Breast epithelium (tissue), 3 donors: ENCODE measurements around the gene CBARP.

ENCODE experiments used
- POLR2A ChIP-seq: fragments of 450-650 bp; IDR thresholded peaks from one replicate; pipeline ENCODE4 v1.6.1; 2016; ENCODE audit warnings: antibody characterized with exemption, mild to moderate bottlenecking, moderate library complexity
- TF ChIP-seq, protein P1 (sequence below), 3 donors: fragments of 450-650 bp; IDR thresholded peaks; one replicate each; pipeline ENCODE4 v1.5.1; 2016 to 2017; ENCODE audit warnings: antibody characterized with exemption in 3 of 3, mild to moderate bottlenecking in 3 of 3, moderate library complexity in 3 of 3

DNA sequence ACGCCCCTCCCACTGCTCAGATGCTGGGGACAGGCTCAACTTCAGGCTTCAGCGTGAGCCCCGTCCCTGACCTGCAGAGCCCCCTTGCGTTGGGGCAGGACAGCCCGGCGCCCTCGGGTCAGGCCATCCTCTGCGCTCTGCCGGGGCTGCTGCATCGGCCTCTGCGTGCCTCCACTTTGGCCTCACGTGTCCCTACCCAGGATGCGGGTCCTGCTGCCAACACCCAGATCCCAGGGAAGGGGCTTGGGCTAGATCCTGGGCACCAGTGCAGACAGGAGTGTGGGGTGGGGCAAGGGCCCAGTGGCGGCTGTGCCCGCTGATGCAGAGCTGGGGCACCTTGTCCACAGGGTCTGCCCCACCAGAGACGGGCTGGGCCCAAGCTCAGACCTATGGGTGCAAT, 13.0 kb downstream of the CBARP start:
- TF ChIP-seq, protein P1, sequence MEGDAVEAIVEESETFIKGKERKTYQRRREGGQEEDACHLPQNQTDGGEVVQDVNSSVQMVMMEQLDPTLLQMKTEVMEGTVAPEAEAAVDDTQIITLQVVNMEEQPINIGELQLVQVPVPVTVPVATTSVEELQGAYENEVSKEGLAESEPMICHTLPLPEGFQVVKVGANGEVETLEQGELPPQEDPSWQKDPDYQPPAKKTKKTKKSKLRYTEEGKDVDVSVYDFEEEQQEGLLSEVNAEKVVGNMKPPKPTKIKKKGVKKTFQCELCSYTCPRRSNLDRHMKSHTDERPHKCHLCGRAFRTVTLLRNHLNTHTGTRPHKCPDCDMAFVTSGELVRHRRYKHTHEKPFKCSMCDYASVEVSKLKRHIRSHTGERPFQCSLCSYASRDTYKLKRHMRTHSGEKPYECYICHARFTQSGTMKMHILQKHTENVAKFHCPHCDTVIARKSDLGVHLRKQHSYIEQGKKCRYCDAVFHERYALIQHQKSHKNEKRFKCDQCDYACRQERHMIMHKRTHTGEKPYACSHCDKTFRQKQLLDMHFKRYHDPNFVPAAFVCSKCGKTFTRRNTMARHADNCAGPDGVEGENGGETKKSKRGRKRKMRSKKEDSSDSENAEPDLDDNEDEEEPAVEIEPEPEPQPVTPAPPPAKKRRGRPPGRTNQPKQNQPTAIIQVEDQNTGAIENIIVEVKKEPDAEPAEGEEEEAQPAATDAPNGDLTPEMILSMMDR (IDR thresholded peaks at IDR 0.05), result no peak
- TF ChIP-seq POLR2A, result no peak
